Astrocyte of the spinal cord (primary cell): ENCODE results near the gene ARHGAP32.

Source experiments
- DNase-seq: peaks from one replicate; pipeline ENCODE4 v3.0.0; 2011; ENCODE audit warnings: low read depth, low spot score
- H3K4me3 ChIP-seq: 2 replicates; pipeline ENCODE4 v1.5.1; 2011; ENCODE audit warnings: low read depth, mild to moderate bottlenecking, low read length, moderate library complexity
- in situ Hi-C: cut with HindIII; loops from 2 replicates; pipeline ENCODE4 v1.10.0; 2017; ENCODE audit warnings: low sequenced_read_pairs
- TF ChIP-seq, protein P1 (sequence below): IDR thresholded peaks from 2 replicates; pipeline ENCODE4 v1.5.1; 2012; ENCODE audit warnings: low read depth, mild to moderate bottlenecking, low read length, inconsistent platforms

ARHGAP32 gene

DNA sequence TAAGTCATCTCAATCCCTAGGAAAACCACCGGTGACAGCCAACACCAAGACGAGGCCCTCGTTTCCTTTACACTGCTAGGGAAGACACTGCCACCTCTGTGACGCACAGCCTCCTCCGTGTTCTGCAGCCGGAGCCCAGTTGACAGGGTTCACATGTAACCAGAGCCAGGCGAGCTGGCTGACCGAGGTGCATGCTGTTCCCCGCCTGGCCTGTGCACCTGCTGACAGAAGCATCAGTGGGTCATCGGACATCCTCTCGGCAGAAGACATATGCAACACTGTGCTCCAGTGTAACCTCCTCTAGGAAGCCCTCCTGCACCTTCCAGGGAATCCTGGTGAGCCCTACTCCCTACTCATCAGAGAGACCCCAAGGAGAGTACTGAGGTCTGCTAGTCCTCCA lies 135.2 kb downstream of the ARHGAP32 start:
- TF ChIP-seq, protein P1, sequence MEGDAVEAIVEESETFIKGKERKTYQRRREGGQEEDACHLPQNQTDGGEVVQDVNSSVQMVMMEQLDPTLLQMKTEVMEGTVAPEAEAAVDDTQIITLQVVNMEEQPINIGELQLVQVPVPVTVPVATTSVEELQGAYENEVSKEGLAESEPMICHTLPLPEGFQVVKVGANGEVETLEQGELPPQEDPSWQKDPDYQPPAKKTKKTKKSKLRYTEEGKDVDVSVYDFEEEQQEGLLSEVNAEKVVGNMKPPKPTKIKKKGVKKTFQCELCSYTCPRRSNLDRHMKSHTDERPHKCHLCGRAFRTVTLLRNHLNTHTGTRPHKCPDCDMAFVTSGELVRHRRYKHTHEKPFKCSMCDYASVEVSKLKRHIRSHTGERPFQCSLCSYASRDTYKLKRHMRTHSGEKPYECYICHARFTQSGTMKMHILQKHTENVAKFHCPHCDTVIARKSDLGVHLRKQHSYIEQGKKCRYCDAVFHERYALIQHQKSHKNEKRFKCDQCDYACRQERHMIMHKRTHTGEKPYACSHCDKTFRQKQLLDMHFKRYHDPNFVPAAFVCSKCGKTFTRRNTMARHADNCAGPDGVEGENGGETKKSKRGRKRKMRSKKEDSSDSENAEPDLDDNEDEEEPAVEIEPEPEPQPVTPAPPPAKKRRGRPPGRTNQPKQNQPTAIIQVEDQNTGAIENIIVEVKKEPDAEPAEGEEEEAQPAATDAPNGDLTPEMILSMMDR, result no peak
- in situ Hi-C loops, result no loop called here
- DNase-seq, result no peak
- no peak overlapping the region for H3K4me3 ChIP-seq

DNA sequence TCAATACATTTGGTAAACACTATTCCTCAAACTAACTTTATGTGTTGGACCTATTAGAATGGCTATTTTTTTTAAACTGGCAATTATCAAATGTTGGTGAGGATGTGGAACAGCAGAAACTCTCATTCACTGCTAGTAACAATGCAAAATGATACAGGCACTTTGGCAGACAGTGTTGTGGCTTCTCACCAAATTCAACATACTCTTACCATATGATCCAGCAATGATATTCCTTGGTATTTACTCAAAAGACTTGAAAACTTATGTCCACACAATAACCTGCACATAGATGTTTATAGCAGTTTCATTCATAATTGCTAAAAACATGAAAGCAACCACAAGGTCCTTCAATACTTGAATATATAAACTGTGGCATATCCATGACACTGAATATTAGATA lies 136.9 kb downstream of the ARHGAP32 start:
- DNase-seq, result no peak
- TF ChIP-seq, protein P1, result no peak
- in situ Hi-C loops, result no loop called here
- H3K4me3 ChIP-seq, result no peak overlapping the region

DNA sequence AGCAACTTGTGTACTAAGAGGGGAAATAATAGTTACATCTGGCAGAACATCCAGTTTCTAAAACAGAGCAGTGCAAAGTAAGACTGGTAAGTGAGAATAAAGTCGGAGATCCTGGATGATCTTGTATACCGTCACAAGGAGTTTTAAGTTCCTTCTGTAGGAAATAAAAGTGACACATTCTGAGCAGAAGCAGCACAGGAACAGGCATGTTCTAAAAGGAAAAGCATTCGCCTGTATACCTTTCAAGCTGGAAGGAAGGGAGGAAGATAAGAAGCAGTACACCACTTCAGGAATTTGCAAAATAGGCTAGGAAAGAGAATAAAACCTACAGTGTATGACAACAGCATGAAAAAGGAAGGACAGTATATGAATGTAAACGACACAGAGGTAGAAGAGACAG lies 143.2 kb downstream of the ARHGAP32 start:
- DNase-seq, result no peak
- no peak overlapping the region for H3K4me3 ChIP-seq
- TF ChIP-seq, protein P1, result no peak
- in situ Hi-C loops, result no loop called here

DNA sequence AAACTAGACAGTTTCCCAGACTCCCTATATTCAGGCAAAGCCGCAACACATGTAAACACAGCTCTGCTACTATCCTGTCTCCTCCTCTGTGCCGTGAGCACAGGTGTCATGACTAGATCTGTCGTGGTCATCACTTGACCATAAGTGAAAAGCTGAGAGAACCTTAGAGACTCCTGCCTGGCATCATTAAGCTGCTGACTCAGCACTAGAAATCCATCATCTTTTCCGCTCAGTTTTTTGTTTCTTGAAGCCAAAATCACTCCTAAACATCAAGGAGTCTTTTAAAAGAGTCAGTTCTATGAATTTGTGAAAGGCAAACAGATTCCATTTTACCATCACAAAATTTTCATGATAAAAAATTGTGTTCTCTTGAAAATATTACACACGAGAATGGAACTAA lies 147.0 kb downstream of the ARHGAP32 start:
- DNase-seq, result no peak
- TF ChIP-seq, protein P1, result no peak
- in situ Hi-C loops, result no loop called here
- H3K4me3 ChIP-seq, result no peak overlapping the region

DNA sequence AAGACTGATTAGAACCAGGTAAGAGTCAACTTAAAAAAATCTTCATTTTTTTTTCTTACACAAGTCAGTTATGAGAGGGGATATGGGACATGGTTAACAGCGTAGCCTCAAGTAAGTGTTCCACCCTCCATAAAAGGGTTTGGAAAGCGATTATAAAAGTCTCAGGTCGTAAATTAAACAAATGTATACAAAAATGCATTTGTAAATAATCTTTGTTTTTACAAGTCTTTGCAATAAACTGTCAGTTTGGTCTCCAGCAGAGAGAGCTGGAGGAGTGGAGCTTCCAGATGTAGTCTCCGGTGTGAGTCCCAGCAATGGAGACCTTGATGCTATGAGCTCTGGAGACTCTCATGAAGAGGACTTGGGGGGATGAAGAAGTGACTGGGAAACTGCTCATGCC lies 149.6 kb downstream of the ARHGAP32 start:
- DNase-seq, result no peak
- H3K4me3 ChIP-seq, result no peak overlapping the region
- in situ Hi-C loops, result no loop called here
- TF ChIP-seq, protein P1, result no peak

DNA sequence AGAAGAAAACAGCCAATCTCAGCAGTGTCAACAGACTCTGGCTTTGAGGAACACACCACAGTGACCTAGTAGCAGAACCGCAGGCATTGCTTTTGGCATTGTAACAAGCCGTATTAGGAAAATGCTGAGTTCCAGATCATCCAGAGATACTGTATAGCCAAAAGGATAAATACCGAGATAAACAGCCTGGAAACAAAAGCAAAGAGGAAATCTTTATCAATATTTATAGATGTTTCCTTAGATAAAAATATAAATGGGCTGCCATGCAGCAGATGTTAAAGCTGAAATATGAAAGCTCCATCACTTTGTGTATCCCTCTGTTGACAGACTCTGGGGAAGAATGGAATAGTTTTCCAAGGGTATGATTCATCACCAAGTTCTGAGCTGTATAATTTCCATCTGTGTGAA lies 150.5 kb downstream of the ARHGAP32 start:
- TF ChIP-seq, protein P1, result no peak
- no peak overlapping the region for H3K4me3 ChIP-seq
- in situ Hi-C loops, result no loop called here
- no peak for DNase-seq

DNA sequence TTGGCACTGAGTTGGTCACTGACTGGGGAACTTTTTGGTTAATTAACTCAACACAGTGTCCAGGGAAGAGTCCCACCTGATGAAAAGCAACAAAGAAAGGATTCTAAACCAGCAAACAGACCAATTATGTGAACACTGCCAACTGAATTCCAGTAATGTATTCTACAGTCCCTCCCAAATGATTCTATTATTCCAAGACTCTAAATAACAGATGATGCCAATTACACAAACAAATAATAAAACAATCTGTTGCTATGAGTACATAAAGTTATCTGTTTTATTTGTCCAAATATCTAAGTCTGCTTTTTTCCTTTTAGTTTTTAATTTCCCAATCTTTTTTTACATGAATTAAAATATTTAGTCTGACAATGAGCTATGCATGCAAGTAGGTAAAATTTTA lies 151.2 kb downstream of the ARHGAP32 start:
- in situ Hi-C loops, result no loop called here
- H3K4me3 ChIP-seq, result no peak overlapping the region
- TF ChIP-seq, protein P1, result no peak
- DNase-seq, result no peak
